ENCODE measurements around the gene BRD8. TPM values are rescaled to one million over a fixed set of nuclear protein-coding genes. Genes with fewer than 3 reads are reported as not detected.
A peak's percentile ranks its signal among the peaks of the same experiment; 100 is the strongest.
"Not testable (repeated sequence)": the region's sequence is repeated elsewhere in the genome, so short reads cannot be mapped to it uniquely, and the experiment has no call there.

BRD8 gene
- polyA plus RNA-seq (ENCODE audit: insufficient read length in 4 of 4): 100 to 1,000 TPM in 3 of 4 donors, 10 to 100 TPM in 1; 98.8 to 134 (median 122) TPM

GRCh38 chr5:138178516-138179276, at the start of gene BRD8, which contains the start of gene KIF20A:
Gene BRD8, minus strand, starts transcription at chr5:138178630. Its CDS starts 16 bp downstream, at chr5:138178614.
Gene KIF20A, plus strand, starts transcription at chr5:138179112. Its CDS starts 569 bp downstream, at chr5:138179681.
- DNase-seq (ENCODE audit: low read depth in 4 of 4, low spot score in 3 of 4): peak; percentile 90 to 94 (median 92)

DNA sequence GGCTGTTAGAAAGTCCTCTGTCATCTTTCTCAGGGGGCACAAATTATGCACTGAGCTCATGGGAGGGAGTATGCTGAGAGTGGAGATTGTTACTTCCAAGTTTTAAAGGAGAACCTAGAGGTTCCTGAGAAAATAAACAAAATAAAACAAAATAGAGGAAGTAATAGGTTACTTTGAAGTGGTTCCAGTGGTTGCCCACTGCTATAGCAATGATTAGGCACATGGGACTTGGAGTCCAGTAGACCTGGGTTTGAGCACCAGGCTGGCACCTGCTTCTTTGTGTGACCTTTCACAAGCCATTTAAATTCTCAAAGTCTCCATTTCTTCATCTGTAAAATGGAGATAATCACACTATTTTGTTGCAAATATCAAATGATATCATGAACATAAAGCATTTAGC, 48.5 kb upstream of the BRD8 start:
- no peak for DNase-seq (ENCODE audit: low read depth in 4 of 4, low spot score in 3 of 4)

- no peak for DNase-seq (ENCODE audit: low read depth in 4 of 4, low spot score in 3 of 4)
Measured at GRCh38 chr5:138224712-138225111, 46.3 kb upstream of the BRD8 start.

GRCh38 chr5:138223532-138223931, 45.1 kb upstream of the BRD8 start:
- no peak for DNase-seq (ENCODE audit: low read depth in 4 of 4, low spot score in 3 of 4)

- DNase-seq (ENCODE audit: low read depth in 4 of 4, low spot score in 3 of 4): no peak
Measured at GRCh38 chr5:138216799-138217198, 38.4 kb upstream of the BRD8 start.

GRCh38 chr5:138213161-138214029, 35.0 kb upstream of the BRD8 start, which contains the start of gene CDC23:
Gene CDC23, minus strand, starts transcription at chr5:138213323. Its CDS starts 11 bp downstream, at chr5:138213312.
- peak; percentile 95 to 99 (median 98) for DNase-seq (ENCODE audit: low read depth in 4 of 4, low spot score in 3 of 4)

GRCh38 chr5:138212828-138213160, 34.4 kb upstream of the BRD8 start:
- DNase-seq (ENCODE audit: low read depth in 4 of 4, low spot score in 3 of 4): no peak

- no peak for DNase-seq (ENCODE audit: low read depth in 4 of 4, low spot score in 3 of 4)
Measured at GRCh38 chr5:138210985-138211384, 32.6 kb upstream of the BRD8 start.

GRCh38 chr5:138193859-138194258, 15.4 kb upstream of the BRD8 start:
- not testable (repeated sequence) for DNase-seq (ENCODE audit: low read depth in 4 of 4, low spot score in 3 of 4)

DNA sequence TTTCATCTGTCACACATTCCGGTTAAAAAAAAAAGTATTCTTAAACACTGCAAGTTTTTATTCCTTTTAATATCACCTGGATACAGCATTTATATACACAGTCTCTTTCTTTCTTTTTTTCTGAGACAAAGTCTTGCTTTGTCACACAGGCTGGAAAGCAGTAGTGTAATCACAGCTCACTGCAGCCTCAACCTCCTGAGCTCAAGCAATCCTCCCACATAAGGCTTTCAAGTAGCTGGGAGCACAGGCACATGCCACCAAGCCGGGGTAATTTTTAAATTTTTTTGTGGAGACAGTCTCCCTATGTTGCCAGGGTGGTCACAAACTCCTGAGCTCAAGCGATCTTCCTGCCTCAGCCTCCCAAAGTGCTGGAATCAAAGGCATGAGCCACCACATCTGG, 14.4 kb upstream of the BRD8 start:
- no peak for DNase-seq (ENCODE audit: low read depth in 4 of 4, low spot score in 3 of 4)

DNA sequence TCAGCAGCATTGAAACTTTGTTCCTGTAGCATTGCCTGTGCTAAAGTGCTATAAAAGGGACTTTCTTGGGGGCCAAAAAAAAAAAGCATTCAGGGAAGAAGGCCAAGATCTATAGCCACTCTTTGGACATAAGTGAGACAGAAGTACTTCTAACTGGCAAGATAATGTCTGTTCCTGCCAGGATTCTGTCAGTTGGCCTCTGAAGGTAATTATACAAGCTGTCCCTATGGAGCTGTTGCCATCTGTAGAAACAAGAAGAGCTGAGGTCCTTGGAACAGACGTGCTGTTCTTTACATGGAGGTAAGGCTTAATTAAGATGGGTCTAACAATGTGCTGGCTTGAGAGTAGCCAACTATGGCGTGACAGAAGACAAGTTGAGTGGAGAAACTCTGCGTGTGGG, 10.2 kb upstream of the BRD8 start:
- no peak for DNase-seq (ENCODE audit: low read depth in 4 of 4, low spot score in 3 of 4)

DNA sequence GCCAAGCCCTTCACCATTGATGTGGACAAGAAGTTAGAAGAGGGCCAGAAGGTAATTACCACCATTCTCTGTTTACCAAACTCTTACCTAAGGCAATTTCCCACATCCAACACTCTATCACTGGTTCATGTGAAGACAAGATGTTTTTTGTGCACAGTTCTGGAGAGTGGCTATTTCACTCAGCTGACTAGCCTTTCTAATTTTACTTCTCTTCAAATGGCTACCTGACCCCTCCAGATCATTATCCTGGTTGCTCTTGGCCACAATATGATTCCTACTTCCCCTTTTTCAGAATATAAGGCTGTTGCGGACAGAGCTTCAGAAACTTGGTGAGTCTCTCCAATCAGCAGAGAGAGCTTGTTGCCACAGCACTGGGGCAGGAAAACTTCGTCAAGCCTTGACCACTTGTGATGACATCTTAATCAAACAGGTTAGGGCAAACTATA, 7.6 kb upstream of the BRD8 start:
- DNase-seq (ENCODE audit: low read depth in 4 of 4, low spot score in 3 of 4): no peak

GRCh38 chr5:138182808-138183207, 4.4 kb upstream of the BRD8 start:
- DNase-seq (ENCODE audit: low read depth in 4 of 4, low spot score in 3 of 4): no peak

- no peak for DNase-seq (ENCODE audit: low read depth in 4 of 4, low spot score in 3 of 4)
Measured at GRCh38 chr5:138180841-138181240, 2.4 kb upstream of the BRD8 start.

GRCh38 chr5:138180183-138180782, 1.9 kb upstream of the BRD8 start:
- peak in 3 of 4 donors; percentile 35 to 56 (median 44) for DNase-seq (ENCODE audit: low read depth in 4 of 4, low spot score in 3 of 4)

DNA sequence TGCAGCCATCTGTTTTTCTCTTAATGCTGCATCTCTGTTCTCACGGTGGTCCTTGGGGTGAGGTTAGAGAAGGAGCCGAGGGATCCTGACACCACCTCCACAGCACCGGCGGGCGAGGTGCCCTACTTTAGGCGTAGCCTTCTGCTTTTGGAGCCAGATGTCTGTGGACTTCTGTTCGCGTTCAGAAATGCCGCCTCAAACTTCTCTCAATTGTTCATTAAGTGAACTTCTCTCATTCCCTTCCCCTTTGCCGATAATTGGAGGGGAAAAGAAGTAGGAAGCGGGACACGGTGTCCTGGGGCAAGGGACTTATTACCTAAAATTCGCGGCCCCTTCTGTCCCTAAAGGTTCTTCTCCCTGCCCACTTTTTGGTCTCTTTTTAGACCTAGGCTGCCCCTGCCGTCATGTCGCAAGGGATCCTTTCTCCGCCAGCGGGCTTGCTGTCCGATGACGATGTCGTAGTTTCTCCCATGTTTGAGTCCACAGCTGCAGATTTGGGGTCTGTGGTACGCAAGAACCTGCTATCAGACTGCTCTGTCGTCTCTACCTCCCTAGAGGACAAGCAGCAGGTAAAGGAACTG, 937 bp upstream of the BRD8 start:
- no peak for DNase-seq (ENCODE audit: low read depth in 4 of 4, low spot score in 3 of 4)

GRCh38 chr5:138177941-138178515, 402 bp downstream of the BRD8 start:
- DNase-seq (ENCODE audit: low read depth in 4 of 4, low spot score in 3 of 4): peak in 3 of 4 donors; percentile 2 to 20 (median 19)

DNA sequence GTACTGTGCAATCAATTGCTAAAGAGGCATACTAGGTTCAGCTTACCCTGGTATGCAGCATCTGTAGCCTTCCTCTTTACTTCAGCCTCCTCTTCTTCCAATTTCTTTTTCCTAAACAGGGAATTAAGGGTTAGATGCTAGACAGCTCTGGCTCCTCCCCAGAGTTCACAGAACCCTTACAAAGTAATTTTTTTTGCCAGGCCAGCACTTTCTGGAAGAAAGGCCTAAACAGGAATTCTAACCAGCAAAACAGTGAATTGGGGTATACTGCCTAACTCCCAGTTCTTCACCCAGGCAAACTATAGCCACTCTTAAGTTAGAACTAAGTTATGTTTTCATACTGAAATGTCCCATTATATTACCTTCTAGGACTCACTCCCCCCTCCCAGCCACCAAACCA, 8.1 kb downstream of the BRD8 start:
- DNase-seq (ENCODE audit: low read depth in 4 of 4, low spot score in 3 of 4): no peak

DNA sequence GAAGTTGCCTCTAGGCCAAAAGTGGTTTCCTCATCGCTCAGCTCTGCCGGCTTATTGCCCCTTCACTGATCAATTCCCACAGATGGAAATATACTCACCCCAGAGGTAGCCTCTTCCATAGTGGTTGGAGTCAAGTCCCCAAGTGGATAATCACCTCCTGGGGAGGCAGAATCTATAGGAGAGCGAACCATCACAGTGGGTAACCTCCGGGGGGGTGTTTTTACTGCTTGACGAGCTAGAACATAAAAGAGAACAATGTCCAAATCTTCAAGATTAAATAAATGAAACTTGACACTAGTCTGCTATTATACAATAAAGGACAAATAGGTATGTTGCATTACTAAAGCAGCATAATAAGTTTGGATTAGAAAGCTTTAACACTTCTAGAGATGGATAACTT, 9.3 kb downstream of the BRD8 start:
- DNase-seq (ENCODE audit: low read depth in 4 of 4, low spot score in 3 of 4): no peak

GRCh38 chr5:138163721-138164120, 14.7 kb downstream of the BRD8 start:
- DNase-seq (ENCODE audit: low read depth in 4 of 4, low spot score in 3 of 4): no peak

Data from right renal pelvis (tissue), 4 donors.